GM21390 (cell line): Measurements from ENCODE around the gene HOXA13.

ENCODE experiments used
- ATAC-seq: cut with Tn5 transposase; IDR thresholded peaks from one replicate; pipeline ENCODE4 v1.9.1; 2021; ENCODE audit not compliant: unreplicated experiment

Gene HOXA13

GRCh38 chr7:27208998-27209397, 9.1 kb upstream of the HOXA13 start:
- ATAC-seq, result no peak

GRCh38 chr7:27207348-27207985, 7.6 kb upstream of the HOXA13 start:
- ATAC-seq, result no peak

GRCh38 chr7:27205325-27206280, 5.7 kb upstream of the HOXA13 start:
- ATAC-seq, result no peak

- ATAC-seq, result no peak
These were observed 5.0 kb upstream of the HOXA13 start for GRCh38 chr7:27204851-27205322.

GRCh38 chr7:27203964-27204594, 4.2 kb upstream of the HOXA13 start:
- ATAC-seq, result no peak

- no peak for ATAC-seq
These were observed 3.6 kb upstream of the HOXA13 start for GRCh38 chr7:27203365-27203953.

GRCh38 chr7:27202862-27203134, 2.9 kb upstream of the HOXA13 start:
- no peak for ATAC-seq

- no peak for ATAC-seq
These were observed 2.3 kb upstream of the HOXA13 start for GRCh38 chr7:27202018-27202861.

GRCh38 chr7:27201580-27202017, 1.7 kb upstream of the HOXA13 start:
- no peak for ATAC-seq

GRCh38 chr7:27200761-27201579, 1.1 kb upstream of the HOXA13 start:
- ATAC-seq, result no peak

GRCh38 chr7:27198871-27199801, 755 bp downstream of the HOXA13 start:
- ATAC-seq, result no peak

- ATAC-seq, result no peak
These were observed 1.6 kb downstream of the HOXA13 start for GRCh38 chr7:27198138-27198841.

GRCh38 chr7:27197137-27198042, 2.5 kb downstream of the HOXA13 start:
- ATAC-seq, result no peak

- no peak for ATAC-seq
These were observed 3.6 kb downstream of the HOXA13 start for GRCh38 chr7:27196287-27196767.

- no peak for ATAC-seq
These were observed 5.1 kb downstream of the HOXA13 start for GRCh38 chr7:27194686-27195379.

- no peak for ATAC-seq
These were observed 5.9 kb downstream of the HOXA13 start for GRCh38 chr7:27194002-27194352.
